HG03039 (cell line): ENCODE data around the gene KCTD20.
"Not testable (repeated sequence)": the region's sequence is repeated elsewhere in the genome, so short reads cannot be mapped to it uniquely, and the experiment has no call there.

ENCODE experiments used
- ATAC-seq: cut with Tn5 transposase; IDR thresholded peaks from one replicate; pipeline ENCODE4 v1.9.1; 2021; ENCODE audit warnings: mild to moderate bottlenecking, moderate library complexity; ENCODE audit not compliant: unreplicated experiment

Gene KCTD20

GRCh38 chr6:36443471-36444428, 950 bp downstream of the KCTD20 start:
- peak; percentile 1 for ATAC-seq

- ATAC-seq, result no peak
Observed at GRCh38 chr6:36444470-36444869, 1.7 kb downstream of the KCTD20 start.

GRCh38 chr6:36445621-36446020, 2.8 kb downstream of the KCTD20 start:
- ATAC-seq, result no peak

GRCh38 chr6:36449173-36449572, 6.4 kb downstream of the KCTD20 start:
- not testable (repeated sequence) for ATAC-seq

- ATAC-seq, result not testable (repeated sequence)
Observed at GRCh38 chr6:36452897-36453296, 10.1 kb downstream of the KCTD20 start.

GRCh38 chr6:36455486-36456027, 12.8 kb downstream of the KCTD20 start:
- no peak for ATAC-seq

GRCh38 chr6:36459501-36459900, 16.7 kb downstream of the KCTD20 start:
- no peak for ATAC-seq

- ATAC-seq, result no peak
Observed at GRCh38 chr6:36460916-36461315, 18.1 kb downstream of the KCTD20 start.

GRCh38 chr6:36461646-36462045, 18.8 kb downstream of the KCTD20 start:
- no peak for ATAC-seq

- no peak for ATAC-seq
Observed at GRCh38 chr6:36463676-36464075, 20.9 kb downstream of the KCTD20 start.

- ATAC-seq, result no peak
Observed at GRCh38 chr6:36464233-36464632, 21.4 kb downstream of the KCTD20 start.

- no peak for ATAC-seq
Observed at GRCh38 chr6:36467625-36468024, 24.8 kb downstream of the KCTD20 start.

GRCh38 chr6:36469148-36469661, 26.4 kb downstream of the KCTD20 start:
- no peak for ATAC-seq

- ATAC-seq, result no peak
Observed at GRCh38 chr6:36469946-36470345, 27.1 kb downstream of the KCTD20 start.

- ATAC-seq, result no peak
Observed at GRCh38 chr6:36478051-36478526, 35.3 kb downstream of the KCTD20 start.

- no peak for ATAC-seq
Observed at GRCh38 chr6:36479256-36479655, 36.5 kb downstream of the KCTD20 start.

GRCh38 chr6:36483326-36483725, 40.5 kb downstream of the KCTD20 start:
- ATAC-seq, result not testable (repeated sequence)

- no peak for ATAC-seq
Observed at GRCh38 chr6:36484736-36485135, 41.9 kb downstream of the KCTD20 start.

- no peak for ATAC-seq
Observed at GRCh38 chr6:36487698-36488097, 44.9 kb downstream of the KCTD20 start.

- ATAC-seq, result no peak
Observed at GRCh38 chr6:36488221-36488620, 45.4 kb downstream of the KCTD20 start.

GRCh38 chr6:36489426-36489825, 46.6 kb downstream of the KCTD20 start:
- ATAC-seq, result no peak
